AG08395 (cell line): ENCODE measurements around the gene IFTAP.
"Not testable (repeated sequence)": the region's sequence is repeated elsewhere in the genome, so short reads cannot be mapped to it uniquely, and the experiment has no call there.

Experiments used
- DNase-seq: peaks from one replicate; pipeline ENCODE4 v3.0.0; 2012; ENCODE audit warnings: mixed read lengths, low spot score

The IFTAP gene, protein sequence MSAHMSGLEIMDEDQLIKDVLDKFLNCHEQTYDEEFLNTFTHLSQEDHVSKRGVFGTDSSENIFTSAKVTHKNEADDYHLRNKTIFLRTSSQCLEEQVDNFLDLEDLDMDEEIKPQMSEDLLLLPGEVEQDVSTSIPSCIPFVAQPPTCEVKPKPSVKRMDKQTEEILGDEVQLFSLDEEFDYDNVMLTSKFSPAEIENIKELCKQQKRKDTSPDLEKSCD

DNA sequence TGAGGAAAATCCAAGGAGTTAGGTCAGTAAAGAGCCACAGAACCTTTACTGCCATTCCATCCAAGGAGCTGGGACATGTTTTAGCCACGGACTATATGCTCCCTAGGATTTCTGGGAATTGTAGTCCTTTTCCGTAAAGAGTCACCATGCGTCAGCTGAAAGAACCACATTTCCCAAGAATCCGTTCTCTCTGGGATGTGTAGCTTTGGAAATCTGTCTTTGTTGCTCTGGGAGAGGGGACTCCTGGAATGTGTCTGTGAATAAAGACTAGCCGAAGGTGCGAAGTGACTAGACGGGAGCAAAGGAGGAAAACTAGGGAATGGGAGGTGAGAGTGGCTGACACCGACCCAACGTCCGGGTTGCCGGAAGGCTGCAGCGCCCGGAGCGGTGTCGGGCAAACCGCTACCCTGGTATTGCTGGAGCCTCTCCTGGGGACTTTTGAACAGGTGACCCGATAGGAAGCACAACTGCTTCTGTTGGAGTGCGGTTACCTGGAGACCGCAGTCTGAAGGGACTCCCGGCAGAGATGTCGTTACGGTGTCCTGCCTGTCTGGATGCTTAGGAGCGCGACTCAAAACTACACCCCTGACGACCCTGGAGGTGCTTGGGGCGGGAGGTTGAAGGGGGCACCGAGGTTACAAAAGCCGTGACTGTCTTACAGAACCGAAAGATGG is at the start of gene IFTAP:
Gene IFTAP (plus strand): TSS at position 187 of the 674 bp plus-strand sequence. CDS start 15,602 bp downstream, outside the sequence.
- DNase-seq: peak; percentile 94

DNA sequence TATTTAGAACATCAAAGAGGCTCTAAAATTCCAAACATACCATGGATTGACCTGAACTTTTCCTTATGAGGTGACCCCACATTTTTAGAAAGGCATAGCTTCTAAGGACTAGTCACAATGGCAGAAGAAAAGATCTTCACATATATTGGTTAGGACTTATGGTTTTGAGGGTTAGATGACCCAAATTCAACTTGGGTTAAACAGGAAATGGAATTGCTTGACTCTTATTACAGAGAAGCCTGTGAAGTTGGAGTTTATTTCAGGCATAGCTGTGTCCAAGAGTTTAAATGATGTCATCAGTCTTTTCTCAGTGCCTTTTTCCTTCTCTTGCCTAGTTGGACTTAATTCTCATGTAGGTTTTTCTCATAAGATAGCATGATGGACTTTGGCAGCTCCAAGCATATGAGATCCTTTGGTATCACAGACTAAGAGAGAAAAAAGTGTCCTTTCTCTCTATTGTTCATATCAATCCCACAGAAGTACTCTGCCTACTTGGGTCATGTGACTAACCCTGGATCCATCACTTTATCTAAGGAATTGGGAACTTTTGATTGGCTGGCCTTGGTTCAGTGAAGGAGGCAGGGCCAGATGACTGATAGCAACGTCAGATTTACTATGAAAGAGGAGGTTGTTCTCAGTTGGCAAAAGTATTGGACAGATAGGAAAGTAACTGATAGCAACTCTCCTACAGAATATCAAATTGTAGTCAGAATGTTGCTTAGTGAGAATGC is 43.8 kb upstream of the IFTAP start:
- DNase-seq: no peak

DNA sequence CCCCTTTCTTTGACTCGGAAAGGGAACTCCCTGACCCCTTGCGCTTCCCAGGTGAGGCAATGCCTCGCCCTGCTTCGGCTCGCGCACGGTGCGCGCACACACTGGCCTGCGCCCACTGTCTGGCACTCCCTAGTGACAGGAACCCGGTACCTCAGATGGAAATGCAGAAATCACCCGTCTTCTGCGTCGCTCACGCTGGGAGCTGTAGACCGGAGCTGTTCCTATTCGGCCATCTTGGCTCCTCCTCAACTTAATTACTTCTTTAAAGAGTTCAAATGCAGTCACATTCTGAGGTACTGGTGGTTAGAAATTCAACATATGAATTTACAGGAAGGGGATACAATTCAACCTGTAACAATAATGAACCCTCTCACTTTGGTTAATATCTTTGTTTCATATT is 36.9 kb upstream of the IFTAP start:
- not testable (repeated sequence) for DNase-seq

DNA sequence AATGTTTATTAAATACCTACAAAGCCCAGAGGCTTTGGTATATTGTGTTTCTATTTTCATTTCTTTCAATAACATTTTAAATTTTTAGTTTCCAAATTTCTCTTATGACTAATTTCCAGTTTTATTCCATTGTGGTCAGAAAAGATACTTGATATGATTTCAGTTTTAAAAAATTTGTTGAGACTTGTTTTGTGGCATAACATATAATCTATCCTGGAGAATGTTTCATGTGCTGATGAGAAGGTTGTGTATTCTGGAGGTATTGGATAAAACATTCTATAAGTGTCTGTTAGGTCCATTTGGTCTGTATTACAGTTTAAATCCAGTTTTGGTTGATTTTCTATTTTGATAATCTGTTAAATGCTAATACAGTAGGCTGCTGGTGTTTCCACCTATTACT is 36.3 kb upstream of the IFTAP start:
- DNase-seq: no peak

DNA sequence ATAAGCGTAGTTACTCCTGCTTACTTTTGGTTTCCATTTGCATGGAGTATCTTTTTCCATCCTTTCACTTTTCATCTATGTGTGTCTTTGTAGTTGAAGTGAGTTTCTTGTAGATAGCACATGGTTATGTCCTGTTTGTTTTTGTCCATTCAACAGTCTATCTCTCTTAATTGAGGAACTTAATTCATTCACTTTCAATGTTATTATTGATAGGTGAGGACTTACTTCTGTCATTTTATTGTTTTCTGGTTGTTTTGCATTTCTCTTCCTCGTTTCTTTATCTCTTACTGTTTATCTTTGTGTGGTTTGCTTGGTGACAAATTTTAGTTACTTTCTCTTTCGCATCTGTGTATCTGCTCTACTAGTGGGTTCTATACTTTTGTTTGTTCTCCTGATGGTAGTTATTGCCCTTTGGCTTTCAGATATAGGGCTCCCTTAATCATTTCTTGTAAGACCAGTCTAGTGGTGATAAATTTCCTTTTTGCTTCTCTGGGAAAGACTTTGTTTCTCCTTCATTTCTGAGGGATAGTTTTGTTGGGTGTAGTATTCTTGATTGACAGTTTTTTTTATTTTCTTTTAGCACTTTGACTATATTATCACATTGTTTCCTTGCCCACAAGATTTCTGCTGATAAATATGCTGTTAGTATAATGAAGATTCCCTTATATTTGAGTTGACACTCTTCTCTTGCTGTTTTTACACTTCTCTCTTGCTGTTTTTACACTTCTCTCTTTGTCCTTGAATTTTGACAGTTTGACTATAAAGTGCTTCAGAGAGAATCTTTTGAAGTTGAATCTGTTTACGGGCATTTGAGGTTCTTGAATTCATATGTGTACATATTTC is 35.5 kb upstream of the IFTAP start:
- DNase-seq: no peak

DNA sequence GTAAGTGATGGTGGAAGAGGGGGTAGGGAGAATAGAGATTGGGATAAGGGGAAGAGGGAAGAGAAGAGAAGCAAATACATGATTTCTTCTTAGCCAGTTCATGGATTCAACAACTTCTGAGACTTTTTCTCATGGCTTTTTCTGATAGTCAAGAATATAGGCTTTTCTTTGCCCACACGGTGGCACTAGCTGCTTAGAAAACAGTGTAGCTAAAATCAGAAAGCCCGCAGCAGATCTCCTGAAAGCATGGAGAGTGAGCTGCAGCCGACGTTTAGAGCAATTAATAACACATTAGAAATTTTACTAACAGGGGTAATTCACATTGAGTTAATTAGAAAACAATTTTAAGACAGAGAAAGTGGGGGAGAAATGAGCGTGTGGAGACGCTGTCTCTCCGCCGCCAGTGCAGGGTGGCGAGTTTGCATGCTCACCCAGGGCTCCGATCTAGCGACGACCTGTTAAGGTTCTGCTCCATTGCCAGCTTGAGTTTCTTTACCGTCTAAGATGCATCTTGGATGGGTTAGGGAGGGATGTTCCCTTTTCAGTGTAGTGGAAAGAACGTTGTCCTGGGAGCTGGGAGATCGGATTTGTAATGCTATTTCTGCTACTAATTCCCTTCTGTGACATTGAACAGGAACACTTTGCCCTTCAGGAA is 29.8 kb upstream of the IFTAP start:
- peak; percentile 60 for DNase-seq

DNA sequence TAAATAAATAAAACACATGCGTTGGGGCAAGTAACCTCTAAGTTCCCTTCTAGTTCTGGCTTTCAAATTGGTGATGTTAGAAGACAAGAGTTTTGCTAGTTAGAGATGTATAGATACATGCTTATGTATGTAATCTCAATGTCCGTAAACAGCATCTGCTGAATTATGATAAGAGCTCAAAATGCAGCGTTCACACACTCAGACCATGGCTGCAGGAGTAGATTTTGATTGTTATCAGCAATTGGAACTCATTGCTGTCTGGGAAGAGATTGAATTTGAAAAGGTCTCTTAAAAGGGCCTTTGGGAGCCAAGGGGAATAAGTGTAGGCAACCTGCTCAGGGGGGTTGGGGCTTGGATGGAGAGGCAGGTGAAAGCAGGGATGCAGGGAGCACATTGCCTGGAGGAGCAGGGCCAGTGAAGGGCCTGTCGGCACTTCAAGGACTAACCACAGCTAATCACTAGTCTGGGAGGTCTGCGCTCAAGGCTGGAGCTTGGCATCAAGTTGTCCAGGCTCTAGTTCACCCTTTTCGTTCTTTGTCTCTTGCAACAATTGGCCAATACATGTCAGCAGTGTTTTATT is 29.2 kb upstream of the IFTAP start:
- no peak for DNase-seq

DNA sequence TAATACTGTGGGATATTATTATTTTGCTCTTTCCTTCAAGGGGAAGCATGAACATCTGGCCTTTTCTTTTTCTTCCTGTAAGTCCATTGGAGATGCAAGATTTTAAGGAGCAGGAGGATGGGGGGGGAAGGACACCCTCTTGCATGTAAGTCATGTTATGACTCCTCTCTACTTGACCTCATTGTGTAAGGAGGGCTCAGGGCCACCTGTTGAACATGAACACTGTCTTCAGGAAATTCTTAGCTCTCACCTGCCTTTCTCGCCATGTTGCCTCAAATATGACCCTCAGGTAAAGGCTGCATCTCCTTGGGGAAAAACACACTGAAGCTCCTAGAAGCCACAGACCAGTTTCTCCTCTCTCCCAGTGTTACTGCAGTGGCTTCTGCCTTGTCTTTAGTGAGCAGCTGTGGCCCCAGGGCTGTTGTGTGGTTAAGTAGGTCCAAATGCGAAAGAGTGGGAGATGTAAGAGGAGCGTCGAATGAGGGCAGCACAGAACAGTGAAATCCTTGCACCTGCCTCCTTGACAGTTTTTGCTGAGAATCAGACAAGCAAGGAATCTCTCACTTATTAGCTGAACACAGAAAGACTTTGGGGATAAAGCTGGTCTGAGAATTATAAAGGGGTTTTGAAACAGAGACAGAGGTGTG is 27.8 kb upstream of the IFTAP start:
- DNase-seq: no peak

DNA sequence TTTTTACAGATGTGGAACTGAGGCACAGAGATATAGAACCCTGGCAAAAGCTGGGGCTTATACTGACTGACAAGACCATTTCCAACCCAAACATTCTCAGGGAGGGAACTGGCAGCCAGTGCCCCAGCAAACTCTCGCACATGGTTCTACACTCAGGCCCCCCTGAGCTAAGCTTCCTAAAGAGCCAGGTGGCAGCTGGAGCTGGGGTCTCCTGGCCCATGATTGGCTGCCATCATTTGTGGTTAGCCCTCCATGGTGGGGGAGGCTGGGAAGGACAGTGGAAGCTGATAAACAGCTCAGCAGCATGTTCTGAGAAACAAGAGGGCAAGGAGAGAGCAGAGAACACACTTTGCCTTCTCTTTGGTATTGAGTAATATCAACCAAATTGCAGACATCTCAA is 26.6 kb upstream of the IFTAP start, which contains the start of gene RAG1:
Gene RAG1 (plus strand): TSS at position 314 of the 400 bp plus-strand sequence. CDS start 5,298 bp downstream, outside the sequence.
- no peak for DNase-seq

DNA sequence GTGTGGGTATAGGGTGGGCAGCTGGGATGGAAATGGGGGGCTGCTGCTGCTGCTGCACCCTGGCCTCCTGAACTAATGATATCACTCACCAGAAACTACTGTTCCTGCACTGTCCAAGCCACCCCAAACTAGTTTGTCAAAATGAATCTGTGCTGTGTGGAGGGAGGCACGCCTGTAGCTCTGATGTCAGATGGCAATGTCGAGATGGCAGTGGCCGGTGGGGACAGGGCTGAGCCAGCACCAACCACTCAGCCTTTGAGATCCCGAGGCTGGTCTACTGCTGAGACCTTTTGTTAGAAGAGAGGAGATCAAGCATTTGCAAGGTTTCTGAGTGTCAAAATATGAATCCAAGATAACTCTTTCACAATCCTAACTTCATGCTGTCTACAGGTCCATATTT is 25.2 kb upstream of the IFTAP start:
- DNase-seq: no peak

DNA sequence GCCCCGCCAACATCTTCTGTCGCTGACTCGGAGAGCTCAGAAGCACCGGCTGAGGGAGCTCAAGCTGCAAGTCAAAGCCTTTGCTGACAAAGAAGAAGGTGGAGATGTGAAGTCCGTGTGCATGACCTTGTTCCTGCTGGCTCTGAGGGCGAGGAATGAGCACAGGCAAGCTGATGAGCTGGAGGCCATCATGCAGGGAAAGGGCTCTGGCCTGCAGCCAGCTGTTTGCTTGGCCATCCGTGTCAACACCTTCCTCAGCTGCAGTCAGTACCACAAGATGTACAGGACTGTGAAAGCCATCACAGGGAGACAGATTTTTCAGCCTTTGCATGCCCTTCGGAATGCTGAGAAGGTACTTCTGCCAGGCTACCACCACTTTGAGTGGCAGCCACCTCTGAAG is 19.8 kb upstream of the IFTAP start:
- DNase-seq: no peak

DNA sequence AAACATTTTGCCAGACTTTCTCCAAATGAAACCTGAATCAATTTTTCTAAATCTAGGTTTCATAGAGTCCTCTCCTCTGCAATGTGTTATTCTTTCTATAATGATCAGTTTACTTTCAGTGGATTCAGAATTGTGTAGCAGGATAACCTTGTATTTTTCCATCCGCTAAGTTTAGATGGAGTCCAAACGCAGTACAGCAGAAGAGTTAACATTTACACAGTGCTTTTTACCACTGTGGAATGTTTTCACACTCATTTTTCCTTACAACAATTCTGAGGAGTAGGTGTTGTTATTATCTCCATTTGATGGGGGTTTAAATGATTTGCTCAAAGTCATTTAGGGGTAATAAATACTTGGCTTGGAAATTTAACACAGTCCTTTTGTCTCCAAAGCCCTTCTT is 16.9 kb upstream of the IFTAP start:
- DNase-seq: no peak

DNA sequence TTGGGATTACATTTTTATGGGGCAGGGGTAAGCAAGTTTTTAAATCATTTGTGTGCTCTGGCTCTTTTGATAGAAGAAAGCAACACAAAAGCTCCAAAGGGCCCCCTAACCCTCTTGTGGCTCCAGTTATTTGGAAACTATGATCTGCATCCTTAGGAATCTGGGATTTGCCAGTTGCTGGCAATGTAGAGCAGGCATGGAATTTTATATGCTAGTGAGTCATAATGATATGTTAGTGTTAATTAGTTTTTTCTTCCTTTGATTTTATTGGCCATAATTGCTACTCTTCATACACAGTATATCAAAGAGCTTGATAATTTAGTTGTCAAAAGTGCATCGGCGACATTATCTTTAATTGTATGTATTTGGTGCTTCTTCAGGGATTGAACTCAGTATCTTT is 16.4 kb upstream of the IFTAP start:
- peak; percentile 57 for DNase-seq

DNA sequence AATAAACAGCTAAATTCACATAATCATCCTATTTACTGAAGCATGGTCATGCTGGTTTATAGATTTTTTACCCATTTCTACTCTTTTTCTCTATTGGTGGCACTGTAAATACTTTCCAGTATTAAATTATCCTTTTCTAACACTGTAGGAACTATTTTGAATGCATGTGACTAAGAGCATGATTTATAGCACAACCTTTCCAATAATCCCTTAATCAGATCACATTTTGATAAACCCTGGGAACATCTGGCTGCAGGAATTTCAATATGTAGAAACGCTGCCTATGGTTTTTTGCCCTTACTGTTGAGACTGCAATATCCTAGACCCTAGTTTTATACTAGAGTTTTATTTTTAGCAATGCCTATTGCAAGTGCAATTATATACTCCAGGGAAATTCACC is 15.8 kb upstream of the IFTAP start:
- no peak for DNase-seq

DNA sequence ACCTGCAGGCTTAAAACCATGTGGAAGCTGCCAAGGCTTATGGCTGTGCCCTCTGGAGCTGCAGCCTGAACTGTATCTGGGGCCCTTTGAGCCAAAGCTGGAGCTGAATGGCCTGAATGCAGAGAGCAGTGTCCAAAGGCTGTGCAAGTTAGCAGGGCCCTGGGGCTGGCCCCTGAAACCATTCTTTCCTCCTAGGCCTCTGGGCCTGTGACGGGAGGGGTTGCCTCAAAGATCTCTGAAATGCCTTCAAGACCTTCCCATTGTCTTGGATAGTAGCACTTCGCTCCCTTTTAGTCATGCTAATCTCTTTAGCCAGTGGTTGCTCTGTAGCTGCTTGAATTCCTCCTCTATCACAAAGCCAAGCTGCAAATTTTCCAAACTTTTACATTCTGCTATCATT is 12.8 kb upstream of the IFTAP start:
- no peak for DNase-seq

DNA sequence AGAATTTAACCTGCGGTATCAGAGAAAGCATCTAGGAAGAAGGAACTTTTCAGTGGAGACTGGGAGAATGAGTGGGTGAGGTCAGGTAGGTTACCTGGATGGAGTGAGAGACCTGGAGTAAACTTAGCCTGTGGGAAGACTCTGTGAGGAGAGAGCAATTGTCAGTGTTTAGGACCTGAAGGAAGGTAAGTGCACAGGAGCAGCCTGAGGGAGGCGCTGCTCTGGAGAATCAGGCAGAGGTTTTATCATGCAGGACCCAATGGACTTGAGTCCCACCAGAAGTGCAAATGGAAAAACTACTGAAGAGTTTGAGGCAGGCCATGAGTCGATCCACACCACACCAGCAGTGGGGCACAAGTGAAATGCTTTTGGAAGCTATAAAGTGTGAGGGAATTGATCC is 10.6 kb upstream of the IFTAP start:
- DNase-seq: no peak

DNA sequence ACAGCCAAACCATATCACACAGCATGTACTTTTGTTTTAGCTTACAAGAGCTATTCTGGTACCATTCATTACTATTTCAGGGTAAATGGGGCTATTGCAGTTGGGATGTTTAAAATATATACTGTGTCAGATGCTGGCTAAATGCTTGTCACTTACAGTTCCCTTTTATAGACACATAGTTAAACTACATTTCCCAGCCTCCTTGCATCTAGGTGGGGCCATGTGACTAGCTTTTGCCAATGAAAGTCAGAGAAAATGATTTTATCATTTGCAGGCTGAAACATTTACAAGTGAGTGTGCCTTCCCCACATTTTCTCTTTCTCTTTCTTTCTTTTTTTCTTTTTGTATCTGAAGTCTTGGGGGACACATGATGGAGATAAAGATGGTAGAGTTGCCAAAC is 7.8 kb upstream of the IFTAP start:
- DNase-seq: no peak

DNA sequence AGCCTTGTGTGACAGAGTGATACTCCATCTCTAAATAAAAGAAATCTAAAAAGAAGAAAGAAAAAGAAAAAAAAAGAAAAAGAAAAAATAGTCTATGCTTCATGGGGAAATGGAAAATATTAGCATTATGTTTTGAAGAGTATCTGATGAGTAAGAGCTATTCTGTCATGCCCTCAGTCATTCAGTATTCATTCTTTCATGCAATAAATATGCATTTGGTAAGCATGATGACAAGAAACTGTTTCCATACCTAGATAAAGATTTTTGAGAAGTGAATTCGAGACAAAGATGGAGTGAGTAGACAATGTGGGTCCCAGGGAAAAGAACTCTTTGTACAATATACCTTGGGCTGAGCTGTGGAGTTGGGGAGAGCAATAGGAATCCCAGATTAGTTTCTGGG is 6.2 kb upstream of the IFTAP start:
- DNase-seq: no peak

DNA sequence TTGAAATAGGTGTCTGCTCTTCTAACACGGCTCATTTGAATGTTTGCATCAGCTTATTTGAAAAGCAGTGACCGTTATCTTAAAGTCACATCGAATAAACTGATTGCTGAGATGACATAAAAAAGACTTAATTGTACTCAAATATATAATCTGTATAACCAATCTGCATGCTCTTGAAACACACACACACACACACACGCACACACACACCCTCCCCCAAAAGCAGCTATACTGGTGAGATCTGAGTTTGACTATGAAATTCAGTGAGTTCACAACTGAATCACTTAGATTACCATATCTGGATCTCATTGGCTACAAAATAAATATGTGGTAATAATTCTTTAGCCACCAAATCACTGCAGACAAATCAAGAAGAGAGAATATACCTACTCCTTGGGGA is 3.8 kb upstream of the IFTAP start:
- no peak for DNase-seq

DNA sequence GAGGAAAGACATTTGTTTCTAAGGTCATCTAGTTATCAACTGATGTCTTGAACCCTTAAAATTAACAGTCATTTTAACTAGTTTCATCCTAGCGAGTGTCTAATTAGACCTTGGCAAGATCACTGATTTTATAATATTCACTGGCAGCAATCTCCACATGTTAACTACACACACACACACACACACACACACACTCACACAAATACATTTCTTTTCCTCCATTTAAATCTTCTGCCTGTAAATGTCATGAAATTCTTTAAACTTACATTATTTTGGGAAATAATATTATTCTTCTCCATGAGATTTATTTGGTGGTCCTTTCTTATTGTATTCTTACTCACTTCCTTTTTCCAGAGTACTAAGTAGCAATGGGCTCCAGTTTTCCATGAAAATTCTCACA is 2.9 kb upstream of the IFTAP start:
- no peak for DNase-seq

DNA sequence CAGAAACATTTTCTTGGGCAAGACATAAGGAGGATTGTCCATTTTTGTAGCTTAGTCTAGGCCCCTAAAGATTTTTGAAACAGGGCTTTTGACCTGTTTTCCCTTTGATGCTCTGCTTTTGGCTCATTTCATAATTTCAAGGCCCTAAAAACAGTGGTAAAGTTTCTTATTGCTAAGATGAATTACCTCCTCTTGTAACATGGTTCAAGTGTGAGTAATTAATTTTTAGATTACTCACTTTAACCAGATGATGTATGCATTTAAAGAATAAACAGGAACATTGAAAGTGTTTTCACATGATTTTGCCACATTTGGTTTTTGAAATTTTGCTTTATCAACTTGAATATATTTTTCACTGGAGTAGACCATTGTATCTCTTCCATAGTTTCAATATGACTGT is 2.6 kb downstream of the IFTAP start:
- DNase-seq: no peak
